ENCODE data around the gene IDS.
"Not testable (repeated sequence)": the region's sequence is repeated elsewhere in the genome, so short reads cannot be mapped to it uniquely, and the experiment has no call there.

IDS gene

DNA sequence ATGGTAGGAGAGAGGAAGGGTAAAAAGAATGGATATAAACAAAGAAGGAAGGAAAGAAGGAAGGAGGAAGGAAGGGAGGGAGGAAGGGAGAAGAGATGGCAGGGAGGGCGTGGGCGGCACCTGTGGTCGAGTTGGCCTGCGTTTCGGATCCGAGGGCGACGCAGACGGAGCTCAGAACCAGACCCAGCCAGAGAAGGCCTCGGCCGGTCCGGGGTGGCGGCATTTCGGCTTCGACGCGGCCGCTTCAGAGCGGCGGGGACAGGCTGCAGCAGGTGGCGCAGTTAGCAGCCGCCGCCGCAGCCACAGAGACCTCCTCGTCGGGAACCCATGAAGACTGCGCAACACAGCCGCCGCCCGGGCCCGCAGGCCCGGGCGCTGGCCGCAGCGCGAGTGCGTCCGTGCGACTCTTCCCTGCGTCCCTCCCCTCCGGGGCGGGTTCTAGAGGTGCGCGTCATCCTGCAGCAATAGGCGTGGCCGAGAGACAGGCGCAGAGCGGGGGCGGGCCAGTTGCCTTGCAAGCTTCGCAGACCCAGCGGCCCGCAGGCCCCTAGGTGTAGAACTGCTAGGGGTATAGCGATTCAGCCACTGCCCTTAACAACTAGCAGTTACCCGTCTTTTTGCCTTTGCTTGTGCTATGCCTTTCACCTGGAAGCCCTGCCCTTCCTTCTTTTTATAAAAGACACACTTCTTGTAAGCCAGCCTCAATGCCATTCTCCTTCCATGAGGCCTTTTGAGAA is at the start of gene IDS:
IDS (minus strand) TSS at position 392 of the 737 bp plus-strand sequence; CDS start at position 223, 169 bp downstream.
- DNase-seq (ENCODE audit: low read depth in 2 of 2): peak; percentile 75 to 78

GRCh38 chrX:149551939-149552248 is 46.8 kb upstream of the IDS start:
- not testable (repeated sequence) for DNase-seq (ENCODE audit: low read depth in 2 of 2)

DNA sequence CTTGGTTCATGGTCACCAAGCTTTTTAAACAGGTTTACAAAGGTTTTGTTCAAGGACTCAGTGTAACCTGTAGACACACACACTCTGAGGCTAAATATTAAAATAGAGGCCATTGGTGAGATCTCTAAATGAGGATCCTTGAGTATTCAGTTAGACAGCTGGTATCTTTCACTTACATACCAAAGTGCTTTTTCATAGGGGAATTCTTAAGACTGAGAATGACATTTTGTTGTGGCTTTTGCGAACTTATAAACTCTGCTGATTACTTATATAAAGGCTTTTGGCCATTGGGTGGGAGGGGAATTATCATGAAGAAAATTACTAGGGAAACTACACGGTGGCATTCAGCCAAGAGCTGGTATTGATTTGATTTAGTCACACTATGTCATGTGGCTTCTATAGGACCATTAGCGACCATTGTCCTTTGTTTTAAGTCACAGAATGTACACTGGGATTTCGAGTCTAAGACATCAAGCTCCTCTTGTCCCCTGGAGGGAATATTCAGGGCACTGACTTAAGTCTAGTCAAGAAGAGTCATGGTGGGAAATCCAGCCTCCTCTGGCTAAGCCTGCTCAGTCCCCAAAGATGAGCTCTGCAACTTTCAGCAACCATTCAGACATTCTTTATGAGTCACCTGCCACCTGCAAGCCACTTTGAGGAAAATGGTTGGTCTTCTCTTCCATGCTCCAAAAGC is 46.3 kb upstream of the IDS start:
- DNase-seq (ENCODE audit: low read depth in 2 of 2): not testable (repeated sequence)

DNA sequence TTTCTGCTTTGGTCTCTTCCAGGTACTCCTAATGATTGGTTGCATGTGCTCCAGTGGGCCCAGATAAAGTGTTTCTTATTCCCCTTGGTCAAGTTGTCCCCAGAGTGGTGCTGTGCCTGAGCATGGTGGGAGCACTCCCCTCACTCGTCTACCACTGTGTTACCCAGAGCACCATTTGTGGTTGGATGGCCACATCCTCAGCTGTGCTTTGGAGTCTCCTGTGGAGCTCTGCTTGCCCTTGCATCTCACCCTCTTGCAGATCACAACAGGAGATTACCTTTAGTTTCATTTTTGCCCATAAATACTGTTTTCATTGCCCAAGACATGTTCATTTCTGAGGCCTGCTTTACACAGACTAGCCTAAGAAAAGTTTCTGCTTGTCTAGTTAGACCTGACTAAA is 45.3 kb upstream of the IDS start:
- not testable (repeated sequence) for DNase-seq (ENCODE audit: low read depth in 2 of 2)

DNA sequence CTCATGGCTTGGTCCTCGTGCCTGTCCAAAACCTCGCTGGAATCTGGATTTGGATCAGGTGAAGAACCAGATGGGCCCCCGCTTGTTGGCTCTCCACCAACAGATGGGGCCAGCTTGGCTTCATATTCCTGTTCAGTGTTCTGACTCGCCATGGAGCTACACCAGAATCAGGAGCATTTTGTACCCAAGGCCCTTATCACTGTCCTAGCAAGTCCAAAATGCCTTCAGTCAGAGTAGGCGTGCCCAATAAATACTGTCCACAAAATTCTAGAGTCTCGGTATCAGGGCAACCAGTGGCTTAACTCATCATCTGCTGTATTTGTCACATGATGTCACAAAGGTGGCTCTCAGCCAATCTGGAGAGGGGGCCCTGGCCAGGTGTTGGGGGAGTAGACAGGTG is 44.6 kb upstream of the IDS start, which contains the start of gene HSFX3:
HSFX3 (minus strand) TSS at position 224 of the 400 bp plus-strand sequence; CDS start at position 152, 72 bp downstream.
- not testable (repeated sequence) for DNase-seq (ENCODE audit: low read depth in 2 of 2)

DNA sequence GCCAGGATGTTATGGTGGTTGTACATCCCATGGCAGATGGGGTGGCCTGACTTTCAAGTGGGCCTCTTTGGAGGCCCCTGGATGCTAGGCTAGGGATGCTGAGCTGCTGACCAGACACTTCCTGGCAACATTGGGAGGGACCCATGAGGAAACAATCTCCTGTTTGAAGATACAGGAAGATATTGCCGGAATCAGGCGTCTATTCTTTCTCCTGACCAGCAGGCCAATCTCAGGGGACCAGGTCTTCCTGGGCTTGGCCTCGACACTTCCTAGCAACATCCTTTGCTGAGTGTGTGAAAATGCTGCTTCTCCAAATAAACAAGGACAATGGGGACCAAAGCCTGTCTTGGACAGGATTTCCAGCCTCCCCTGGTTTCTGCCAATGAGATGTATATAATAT is 42.7 kb upstream of the IDS start:
- DNase-seq (ENCODE audit: low read depth in 2 of 2): not testable (repeated sequence)

GRCh38 chrX:149546962-149547361 is 41.9 kb upstream of the IDS start:
- DNase-seq (ENCODE audit: low read depth in 2 of 2): not testable (repeated sequence)

GRCh38 chrX:149545545-149546543 is 40.7 kb upstream of the IDS start:
- DNase-seq (ENCODE audit: low read depth in 2 of 2): not testable (repeated sequence)

GRCh38 chrX:149541521-149542047 is 36.5 kb upstream of the IDS start:
- DNase-seq (ENCODE audit: low read depth in 2 of 2): no peak

DNA sequence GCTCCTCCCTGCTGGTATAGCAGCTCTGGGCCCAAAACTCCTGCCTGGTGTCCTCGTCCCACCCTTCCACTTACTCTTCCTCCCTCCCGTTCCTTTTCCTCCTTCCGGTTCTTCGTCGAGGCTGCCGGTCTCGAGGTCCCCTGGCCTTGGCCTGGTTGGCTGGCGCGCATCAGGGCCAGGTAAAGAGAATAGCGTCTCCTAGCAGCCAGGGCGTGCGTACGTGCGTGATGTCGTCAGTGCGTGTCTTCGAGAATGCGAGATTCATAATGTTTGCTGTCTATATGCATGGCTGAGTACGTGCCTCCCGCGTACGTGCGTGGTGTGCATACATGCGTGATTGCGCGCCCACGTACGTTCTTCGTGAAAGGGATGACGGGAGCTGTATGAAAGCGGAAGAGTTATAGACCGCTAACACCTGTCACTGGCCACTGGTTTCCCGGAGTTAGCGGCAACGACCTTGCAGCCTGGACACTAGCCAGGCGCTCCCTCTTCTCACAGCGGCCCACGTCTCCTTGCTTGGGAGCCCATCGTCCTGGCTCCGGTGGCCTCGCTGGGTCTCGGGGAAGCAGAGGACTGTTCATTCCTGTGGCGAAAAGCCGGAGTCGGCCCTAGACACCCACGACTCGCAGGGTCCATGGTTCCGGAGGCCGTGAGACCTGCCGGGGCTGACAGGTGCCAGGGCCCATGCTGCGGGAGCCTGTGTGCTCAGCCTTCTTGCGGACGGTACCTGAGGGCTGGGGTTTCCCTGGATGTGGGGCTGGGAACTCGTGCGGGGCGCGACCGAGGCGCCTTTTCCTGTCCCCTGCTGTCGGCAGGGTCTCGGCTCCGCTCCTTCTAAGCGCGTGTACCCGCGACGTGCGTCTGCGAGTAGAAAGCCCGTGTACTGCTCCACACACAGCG is 35.8 kb upstream of the IDS start, which contains the start of gene EOLA1:
EOLA1 (plus strand) TSS at position 392 of the 900 bp plus-strand sequence. CDS start 4,619 bp downstream, outside the sequence.
- DNase-seq (ENCODE audit: low read depth in 2 of 2): peak; percentile 66 to 81

DNA sequence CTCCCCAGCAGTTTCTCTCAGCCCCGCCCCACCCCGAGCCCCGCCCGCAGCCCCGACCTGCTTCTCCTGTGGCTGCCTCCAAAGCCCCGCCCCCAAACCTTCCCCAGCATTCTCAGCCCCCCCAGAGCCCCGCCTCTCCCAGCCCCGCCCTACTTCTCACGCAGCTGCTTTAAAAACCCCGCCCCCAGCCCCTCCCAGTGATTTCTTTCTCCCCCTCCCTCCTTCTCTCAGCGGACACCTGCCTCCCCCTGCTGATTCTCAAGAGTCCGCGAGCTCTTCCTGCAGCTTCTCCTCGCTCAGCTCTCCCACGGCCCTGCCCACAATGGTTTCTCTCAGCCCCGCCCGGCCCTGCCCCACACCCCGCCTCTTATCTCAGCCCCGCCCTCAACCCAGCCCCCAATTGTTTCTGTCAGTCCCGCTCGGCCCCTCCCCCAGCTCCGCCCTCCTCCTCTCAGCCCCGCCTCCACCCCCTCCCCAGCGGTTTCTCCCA is 35.1 kb upstream of the IDS start:
- peak; percentile 78 to 80 for DNase-seq (ENCODE audit: low read depth in 2 of 2)

- DNase-seq (ENCODE audit: low read depth in 2 of 2): peak; percentile 65 to 74
Measured at GRCh38 chrX:149539283-149540130, 34.4 kb upstream of the IDS start.

GRCh38 chrX:149537474-149537873 is 32.4 kb upstream of the IDS start:
- DNase-seq (ENCODE audit: low read depth in 2 of 2): not testable (repeated sequence)

DNA sequence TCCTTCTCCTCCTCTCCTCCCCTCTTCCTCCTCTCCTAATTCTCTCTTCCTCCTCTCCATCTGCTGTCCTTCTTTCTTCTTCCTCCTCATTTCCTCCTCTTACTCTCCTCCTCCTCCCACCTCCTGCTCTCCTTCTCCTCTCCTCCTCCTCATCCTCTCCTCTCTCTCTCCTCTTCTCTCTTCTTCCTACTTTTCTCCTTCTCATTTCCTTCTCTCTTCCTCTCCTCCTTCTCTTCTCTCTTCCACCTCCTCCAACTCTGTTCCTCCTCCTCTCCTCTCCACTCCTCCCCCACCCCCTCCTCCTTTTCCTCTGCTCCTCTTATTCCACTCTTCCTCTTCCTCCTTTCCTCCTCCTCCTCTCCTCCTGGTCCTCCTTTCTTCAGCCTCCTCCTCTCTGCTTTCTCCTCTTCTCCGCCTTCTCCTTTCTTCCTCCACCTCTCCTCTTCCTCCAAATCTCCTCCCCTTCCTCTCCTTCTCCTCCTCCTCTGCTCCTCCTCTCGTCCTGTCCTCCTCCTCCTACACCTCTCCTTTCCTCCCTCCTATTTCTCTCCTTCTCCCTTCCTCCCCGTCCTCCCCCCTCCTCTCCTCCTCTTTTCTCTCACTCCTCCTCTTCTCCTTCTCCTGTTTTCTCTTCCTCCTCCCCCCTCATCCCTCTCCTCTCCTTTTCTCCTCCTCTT is 30.0 kb upstream of the IDS start:
- not testable (repeated sequence) for DNase-seq (ENCODE audit: low read depth in 2 of 2)

DNA sequence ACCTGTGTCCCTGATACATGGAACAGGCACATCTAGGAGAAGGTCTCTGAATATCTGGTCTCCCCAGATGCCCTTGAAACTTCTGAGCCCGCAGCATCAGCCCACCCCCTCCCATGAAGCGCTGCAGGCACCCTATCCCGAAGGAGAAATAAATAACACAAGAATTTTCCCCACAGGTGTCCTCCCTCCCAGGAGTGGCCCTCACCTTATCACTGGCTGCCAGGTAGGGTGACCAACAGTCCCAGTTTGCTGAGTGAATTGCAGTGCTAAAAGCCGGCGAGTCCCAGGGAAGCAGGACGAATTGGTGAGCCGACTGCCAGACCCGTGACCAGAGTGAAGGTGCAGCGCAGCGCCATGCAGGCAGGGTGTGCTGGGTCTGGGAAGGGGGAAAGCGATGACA is 28.9 kb upstream of the IDS start:
- DNase-seq (ENCODE audit: low read depth in 2 of 2): not testable (repeated sequence)

DNA sequence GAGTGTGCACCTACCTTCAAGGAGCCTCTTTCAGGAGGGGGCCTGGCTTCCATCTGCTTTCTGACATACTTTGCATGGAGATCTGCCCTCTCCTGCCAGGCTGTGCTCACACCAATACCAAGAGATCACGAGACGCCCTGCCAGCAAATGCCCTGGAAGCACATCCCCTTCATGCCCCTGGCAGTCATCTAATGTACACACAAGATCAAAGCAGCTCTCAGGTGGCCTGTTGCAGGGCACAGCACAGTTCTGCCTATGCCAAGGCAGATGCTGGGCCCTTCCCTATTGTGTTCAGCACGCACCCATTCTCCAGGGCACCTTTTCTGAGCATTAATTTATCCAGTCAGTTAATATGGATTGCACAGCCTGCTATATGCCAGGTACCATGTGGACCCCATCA is 27.8 kb upstream of the IDS start:
- DNase-seq (ENCODE audit: low read depth in 2 of 2): not testable (repeated sequence)

- DNase-seq (ENCODE audit: low read depth in 2 of 2): no peak
Measured at GRCh38 chrX:149531599-149531998, 26.5 kb upstream of the IDS start.

DNA sequence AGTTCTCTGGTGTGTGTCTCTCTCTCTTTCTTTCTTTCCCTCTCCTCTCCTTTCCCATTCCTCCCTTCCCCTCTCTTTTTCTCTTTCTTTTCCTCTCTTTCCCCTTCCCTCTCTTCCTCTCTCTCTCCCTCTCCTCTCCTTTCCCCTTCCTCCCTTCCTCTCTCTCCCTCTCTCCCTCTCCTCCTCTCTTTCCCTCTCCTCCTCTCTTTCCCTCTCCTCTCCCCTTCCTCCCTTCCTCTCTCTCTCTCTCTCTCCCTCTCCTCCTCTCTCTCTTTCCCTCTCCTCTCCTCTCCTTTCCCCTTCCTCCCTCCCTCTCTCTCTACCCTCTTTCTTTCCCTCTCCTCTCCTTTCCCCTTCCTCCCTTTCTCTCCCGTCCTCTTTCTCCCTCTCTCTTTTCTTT is 23.3 kb upstream of the IDS start:
- DNase-seq (ENCODE audit: low read depth in 2 of 2): no peak

GRCh38 chrX:149527705-149528104 is 22.6 kb upstream of the IDS start:
- DNase-seq (ENCODE audit: low read depth in 2 of 2): no peak
